KOPT-K1 (cell line): ENCODE measurements around the gene CCDC15.

ENCODE experiments used
- H3K27ac ChIP-seq: fragments of 200-600 bp; sonication (generic); 2 replicates; pipeline ENCODE4 v1.5.1; 2016; ENCODE audit warnings: antibody characterized with exemption, mild to moderate bottlenecking, low read depth, low read length; ENCODE audit not compliant: poor library complexity, severe bottlenecking
- H3K36me3 ChIP-seq: fragments of 200-600 bp; sonication (generic); 2 replicates; pipeline ENCODE4 v1.5.1; 2017; ENCODE audit warnings: antibody characterized with exemption, mild to moderate bottlenecking, low read length, moderate library complexity; ENCODE audit not compliant: insufficient read depth
- H3K9me3 ChIP-seq: fragments of 200-600 bp; sonication (generic); 2 replicates; pipeline ENCODE4 v1.5.1; 2017; ENCODE audit warnings: antibody characterized with exemption, low read length, mild to moderate bottlenecking; ENCODE audit not compliant: insufficient read depth, poor library complexity, severe bottlenecking

The CCDC15 gene

GRCh38 chr11:124934862-124935547, 19.0 kb upstream of the CCDC15 start:
- Histone ChIP-seq H3K36me3 (no peaks in the 10 kb centered on the region), H3K27ac (no peak overlapping the region), H3K9me3 (no peaks in the 10 kb centered on the region)

GRCh38 chr11:124935548-124936514, 18.2 kb upstream of the CCDC15 start, which contains the start of gene HEPACAM:
Gene HEPACAM (minus strand): TSS chr11:124936047. CDS start chr11:124936006, 41 bp downstream.
- Histone ChIP-seq H3K9me3 (no peaks in the 10 kb centered on the region), H3K27ac (no peak within 1 kb of the TSS), H3K36me3 (no peaks in the 10 kb centered on the region)

- Histone ChIP-seq H3K27ac (no peak overlapping the region), H3K9me3 (no peaks in the 10 kb centered on the region), H3K36me3 (no peaks in the 10 kb centered on the region)
Measured at GRCh38 chr11:124937336-124937935, 16.6 kb upstream of the CCDC15 start.

GRCh38 chr11:124938206-124938765, 15.7 kb upstream of the CCDC15 start:
- Histone ChIP-seq H3K9me3 (no peaks in the 10 kb centered on the region), H3K36me3 (no peaks in the 10 kb centered on the region), H3K27ac (no peak overlapping the region)

- H3K27ac ChIP-seq, result no peak overlapping the region
- no peaks in the 10 kb centered on the region for H3K9me3 ChIP-seq
- no peaks in the 10 kb centered on the region for H3K36me3 ChIP-seq
Measured at GRCh38 chr11:124938970-124939369, 15.0 kb upstream of the CCDC15 start.

GRCh38 chr11:124941703-124942102, 12.3 kb upstream of the CCDC15 start:
- H3K27ac ChIP-seq, result no peak overlapping the region
- H3K9me3 ChIP-seq, result no peaks in the 10 kb centered on the region
- no peaks in the 10 kb centered on the region for H3K36me3 ChIP-seq

GRCh38 chr11:124942466-124943253, 11.3 kb upstream of the CCDC15 start:
- no peak overlapping the region for H3K27ac ChIP-seq
- H3K9me3 ChIP-seq, result no peaks in the 10 kb centered on the region
- H3K36me3 ChIP-seq, result no peaks in the 10 kb centered on the region

- Histone ChIP-seq H3K9me3 (no peaks in the 10 kb centered on the region), H3K36me3 (no peaks in the 10 kb centered on the region), H3K27ac (no peak overlapping the region)
Measured at GRCh38 chr11:124943254-124943616, 10.8 kb upstream of the CCDC15 start.

GRCh38 chr11:124943741-124944140, 10.3 kb upstream of the CCDC15 start:
- no peaks in the 10 kb centered on the region for H3K36me3 ChIP-seq
- no peaks in the 10 kb centered on the region for H3K9me3 ChIP-seq
- peak overlapping the region; percentile 57 for H3K27ac ChIP-seq

GRCh38 chr11:124944565-124944964, 9.4 kb upstream of the CCDC15 start:
- H3K9me3 ChIP-seq, result peaks cover 6% of the 10 kb centered on the region
- H3K27ac ChIP-seq, result no peak overlapping the region
- no peaks in the 10 kb centered on the region for H3K36me3 ChIP-seq

- Histone ChIP-seq H3K9me3 (peaks cover 6% of the 10 kb centered on the region), H3K27ac (no peak overlapping the region), H3K36me3 (no peaks in the 10 kb centered on the region)
Measured at GRCh38 chr11:124945826-124946225, 8.2 kb upstream of the CCDC15 start.

- no peaks in the 10 kb centered on the region for H3K36me3 ChIP-seq
- no peak overlapping the region for H3K27ac ChIP-seq
- peaks cover 6% of the 10 kb centered on the region for H3K9me3 ChIP-seq
Measured at GRCh38 chr11:124946735-124947141, 7.3 kb upstream of the CCDC15 start.

- peaks cover 6% of the 10 kb centered on the region for H3K9me3 ChIP-seq
- no peaks in the 10 kb centered on the region for H3K36me3 ChIP-seq
- peak overlapping the region; percentile 87 for H3K27ac ChIP-seq
Measured at GRCh38 chr11:124950601-124951330, 3.2 kb upstream of the CCDC15 start.

GRCh38 chr11:124951341-124951740, 2.7 kb upstream of the CCDC15 start:
- peak overlapping the region; percentile 87 for H3K27ac ChIP-seq

More at GRCh38 chr11:124951341-124951740, 2.7 kb upstream of the CCDC15 start:
- no peaks in the 10 kb centered on the region for H3K36me3 ChIP-seq
- H3K9me3 ChIP-seq, result peaks cover 6% of the 10 kb centered on the region
